Measurements from ENCODE around the gene ATP8A2. TPM values are rescaled to one million over a fixed set of nuclear protein-coding genes. Genes with fewer than 3 reads are reported as not detected.

The ATP8A2 gene
- total RNA-seq, 2 donors from 2014 or later, result 0.08 to 0.19 TPM

- no peak overlapping the region for H3K27ac ChIP-seq
- no peak for DNase-seq (ENCODE audit: low spot score)
- H3K36me3 ChIP-seq, result no peaks in the 10 kb centered on the region
- H3K27me3 ChIP-seq, result peaks cover 0 to 6% of the 10 kb centered on the region in 2 donors
- peaks cover 0 to 4% of the 10 kb centered on the region in 2 donors for H3K4me1 ChIP-seq
- H3K4me3 ChIP-seq, result no peak overlapping the region
- TF ChIP-seq CTCF (IDR thresholded peaks at IDR 0.05), result no peak
- no peaks in the 10 kb centered on the region for H3K9me3 ChIP-seq
Observed at GRCh38 chr13:25466880-25467279, 95.1 kb downstream of the ATP8A2 start.

DNA sequence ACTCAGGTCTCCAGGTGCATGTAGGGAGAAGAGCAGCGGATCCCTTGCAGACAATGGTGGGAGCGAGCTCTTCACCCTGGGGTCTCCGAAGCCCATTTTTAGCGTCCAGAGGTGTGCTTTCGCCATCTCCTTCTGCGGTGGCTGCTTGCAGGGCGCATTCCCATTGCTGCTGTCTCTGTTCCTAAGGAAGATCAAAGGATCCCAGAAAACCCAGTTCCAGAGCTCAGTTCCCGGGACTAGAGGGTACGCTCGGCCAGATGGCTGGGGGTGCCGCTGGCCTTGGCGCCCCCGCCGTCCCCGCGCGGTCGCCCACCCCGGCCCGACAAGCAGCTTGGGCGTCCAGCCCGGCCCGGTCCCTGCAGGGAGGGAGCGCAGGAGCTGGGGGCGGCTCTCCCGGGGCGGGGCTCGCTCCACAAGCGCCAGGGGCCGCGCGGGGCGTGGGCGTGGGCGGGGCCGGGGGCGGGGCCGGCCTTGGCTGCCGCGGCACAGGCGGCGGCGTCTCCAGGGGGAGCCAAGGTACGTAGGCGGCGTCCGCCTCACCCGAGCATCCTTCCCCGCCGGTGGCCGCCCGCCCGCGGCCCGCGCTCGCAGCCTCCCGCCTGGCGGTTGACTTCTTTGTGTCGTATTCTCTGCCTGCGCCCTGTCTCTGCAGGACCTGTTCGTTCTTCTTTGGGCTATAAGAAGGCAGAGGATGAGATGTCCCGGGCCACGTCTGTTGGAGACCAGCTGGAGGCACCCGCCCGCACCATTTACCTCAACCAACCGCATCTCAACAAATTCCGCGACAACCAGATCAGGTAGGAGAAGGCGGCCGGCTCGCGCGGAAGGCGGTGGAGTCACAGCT, 96.8 kb downstream of the ATP8A2 start:
- no peak for DNase-seq (ENCODE audit: low spot score)
- Histone ChIP-seq H3K9me3 (no peaks in the 10 kb centered on the region), H3K36me3 (no peaks in the 10 kb centered on the region), H3K4me1 (peaks cover 0 to 4% of the 10 kb centered on the region in 2 donors), H3K27ac (no peak overlapping the region), H3K27me3 (peaks cover 0 to 6% of the 10 kb centered on the region in 2 donors), H3K4me3 (no peak overlapping the region)
- no peak for TF ChIP-seq CTCF (IDR thresholded peaks at IDR 0.05)

DNA sequence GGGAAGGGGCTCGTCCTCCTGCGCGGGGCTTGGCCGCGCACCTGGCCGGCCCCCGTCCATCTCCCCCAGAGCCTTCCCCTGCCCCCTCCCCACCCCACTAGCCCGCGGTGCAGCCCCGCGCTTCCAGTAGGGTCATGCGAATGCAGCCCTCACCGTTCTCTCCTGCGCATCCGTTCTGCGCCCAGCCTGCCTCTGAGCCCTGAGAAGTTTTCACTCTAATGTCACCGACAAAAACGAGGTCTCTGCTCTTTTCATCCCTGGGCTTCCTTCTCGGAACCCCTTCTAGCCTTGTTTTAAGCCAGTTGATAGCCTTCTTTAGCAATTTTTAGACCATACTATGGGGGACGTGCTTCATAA, 97.4 kb downstream of the ATP8A2 start:
- H3K27me3 ChIP-seq, result peaks cover 0 to 6% of the 10 kb centered on the region in 2 donors
- no peak for DNase-seq (ENCODE audit: low spot score)
- H3K4me1 ChIP-seq, result peaks cover 0 to 4% of the 10 kb centered on the region in 2 donors
- no peak overlapping the region for H3K4me3 ChIP-seq
- H3K9me3 ChIP-seq, result no peaks in the 10 kb centered on the region
- H3K36me3 ChIP-seq, result no peaks in the 10 kb centered on the region
- no peak for TF ChIP-seq CTCF (IDR thresholded peaks at IDR 0.05)
- H3K27ac ChIP-seq, result no peak overlapping the region

DNA sequence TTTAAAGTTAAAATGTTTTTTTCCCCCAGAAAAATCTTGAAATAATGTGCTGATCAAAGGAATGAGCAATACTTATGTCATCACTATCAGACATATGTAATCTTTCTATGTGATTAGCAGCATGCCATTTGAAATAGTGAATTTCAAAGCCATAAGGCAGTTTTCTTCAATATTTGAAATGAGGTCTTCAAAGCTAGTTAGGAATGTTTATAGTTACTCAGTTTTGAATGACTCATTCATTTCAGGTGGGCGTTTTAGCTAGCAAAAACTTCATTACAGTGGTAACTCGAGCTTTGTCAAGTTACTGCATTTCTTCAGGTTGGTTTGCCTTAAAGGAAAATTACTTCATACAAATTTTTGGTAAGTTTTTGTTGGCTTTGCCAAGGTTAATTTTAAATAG, 102.1 kb downstream of the ATP8A2 start:
- no peak for DNase-seq (ENCODE audit: low spot score)
- Histone ChIP-seq H3K27ac (no peak overlapping the region), H3K36me3 (no peaks in the 10 kb centered on the region), H3K27me3 (peaks cover 0 to 4% of the 10 kb centered on the region in 2 donors), H3K4me3 (no peak overlapping the region), H3K4me1 (peaks cover 0 to 1% of the 10 kb centered on the region in 2 donors), H3K9me3 (no peaks in the 10 kb centered on the region)
- TF ChIP-seq CTCF (IDR thresholded peaks at IDR 0.05), result no peak

DNA sequence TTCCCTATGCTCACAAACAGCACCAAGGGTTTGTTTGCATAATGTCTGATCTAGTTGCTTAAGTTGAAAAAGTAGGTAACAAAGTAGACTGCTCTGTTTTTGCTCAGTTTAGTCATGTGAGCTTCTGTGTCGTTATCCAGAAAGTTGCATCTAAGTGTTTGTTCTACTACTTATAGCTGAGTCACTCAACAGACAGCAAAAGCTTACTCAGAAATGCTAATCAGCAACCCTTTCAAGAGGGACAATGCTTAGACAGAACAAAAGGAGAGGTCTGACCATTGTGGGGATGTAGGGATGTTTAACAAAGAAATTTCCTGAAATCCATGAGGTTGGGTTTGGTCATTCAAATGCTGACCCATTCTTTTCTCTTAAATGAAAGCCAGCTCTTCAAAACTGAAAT, 106.4 kb downstream of the ATP8A2 start:
- DNase-seq (ENCODE audit: low spot score), result no peak
- Histone ChIP-seq H3K27me3 (no peaks in the 10 kb centered on the region), H3K4me3 (no peak overlapping the region), H3K36me3 (no peaks in the 10 kb centered on the region), H3K9me3 (no peaks in the 10 kb centered on the region), H3K4me1 (no peaks in the 10 kb centered on the region), H3K27ac (no peak overlapping the region)
- no peak for TF ChIP-seq CTCF (IDR thresholded peaks at IDR 0.05)

GRCh38 chr13:25489238-25489637, 117.5 kb downstream of the ATP8A2 start:
- no peaks in the 10 kb centered on the region for H3K27me3 ChIP-seq
- no peak for TF ChIP-seq CTCF (IDR thresholded peaks at IDR 0.05)
- DNase-seq (ENCODE audit: low spot score), result no peak
- no peak overlapping the region for H3K27ac ChIP-seq
- H3K9me3 ChIP-seq, result no peaks in the 10 kb centered on the region
- H3K4me3 ChIP-seq, result no peak overlapping the region
- no peaks in the 10 kb centered on the region for H3K4me1 ChIP-seq
- no peaks in the 10 kb centered on the region for H3K36me3 ChIP-seq
